Mesenchymal stem cell (in vitro differentiated cells and primary cell): Measurements from ENCODE around the gene PPP1R13B.

ENCODE experiments used
- DNase-seq: peaks from one replicate; pipeline ENCODE4 v3.0.0-alpha.2; 2013
- H2AFZ ChIP-seq: one replicate; pipeline ENCODE4 v1.6.1; 2013; ENCODE audit warnings: low read depth, mild to moderate bottlenecking, control low read depth, inconsistent platforms, low read length, moderate library complexity
- H2AK5ac ChIP-seq: 2 replicates; pipeline ENCODE4 v1.6.1; 2013; ENCODE audit warnings: low read length, moderate library complexity, mild to moderate bottlenecking, inconsistent platforms; ENCODE audit not compliant: severe bottlenecking
- H2BK120ac ChIP-seq: one replicate; pipeline ENCODE4 v1.6.1; 2013; ENCODE audit warnings: low read depth, mild to moderate bottlenecking, inconsistent platforms, low read length, moderate library complexity
- H2BK12ac ChIP-seq, 2 experiments: one replicate each; pipeline ENCODE4 v1.6.1; 2013; ENCODE audit warnings: inconsistent platforms in 2 of 2, low read length in 2 of 2, mild to moderate bottlenecking in 2 of 2, moderate library complexity in 2 of 2, control low read depth in 1 of 2
- H2BK15ac ChIP-seq: one replicate; pipeline ENCODE4 v1.6.1; 2013; ENCODE audit warnings: mild to moderate bottlenecking, low read depth, inconsistent platforms; ENCODE audit not compliant: poor library complexity, severe bottlenecking
- H2BK5ac ChIP-seq: 2 replicates; pipeline ENCODE4 v1.6.1; 2013; ENCODE audit warnings: low read depth, mild to moderate bottlenecking, low read length, control low read depth, inconsistent platforms; ENCODE audit not compliant: poor library complexity, severe bottlenecking
- H3K14ac ChIP-seq, 2 experiments: one replicate each; pipeline ENCODE4 v1.6.1; 2013; ENCODE audit warnings: inconsistent platforms in 2 of 2, low read length in 2 of 2, control low read depth in 1 of 2, mild to moderate bottlenecking in 1 of 2, moderate library complexity in 1 of 2
- H3K18ac ChIP-seq, 2 experiments: one replicate each; pipeline ENCODE4 v1.6.1; 2013; ENCODE audit warnings: inconsistent platforms in 2 of 2, low read length in 2 of 2, control low read depth in 1 of 2, low read depth in 1 of 2, mild to moderate bottlenecking in 1 of 2
- H3K23ac ChIP-seq, 2 experiments: one replicate each; pipeline ENCODE4 v1.6.1; 2013; ENCODE audit warnings: inconsistent platforms in 2 of 2, low read length in 2 of 2, mild to moderate bottlenecking in 2 of 2, moderate library complexity in 2 of 2, control low read depth in 1 of 2
- H3K27ac ChIP-seq: 2 replicates; pipeline ENCODE4 v1.5.1; 2013; ENCODE audit warnings: mild to moderate bottlenecking, moderate library complexity, low read length, control low read depth, inconsistent platforms; ENCODE audit not compliant: poor library complexity, severe bottlenecking
- H3K27me3 ChIP-seq, 2 experiments: 2 replicates each; pipeline versions ENCODE4 v1.6.1 to v1.7.0; 2013; ENCODE audit warnings: low read length in 2 of 2, mild to moderate bottlenecking in 2 of 2, moderate library complexity in 2 of 2, control low read depth in 1 of 2, inconsistent platforms in 1 of 2; ENCODE audit not compliant: control insufficient read depth in 1 of 2, insufficient read depth in 1 of 2
- H3K36me3 ChIP-seq, 2 experiments: 2 replicates each; pipeline versions ENCODE4 v1.6.1 to v1.7.0; 2013; ENCODE audit warnings: low read length in 2 of 2, control low read depth in 1 of 2, inconsistent platforms in 1 of 2, low read depth in 1 of 2, mild to moderate bottlenecking in 1 of 2; ENCODE audit not compliant: insufficient read depth in 2 of 2, control insufficient read depth in 1 of 2
- H3K4ac ChIP-seq, 2 experiments: one replicate each; pipeline ENCODE4 v1.6.1; 2013; ENCODE audit warnings: inconsistent platforms in 2 of 2, low read length in 2 of 2, mild to moderate bottlenecking in 2 of 2, moderate library complexity in 2 of 2, control low read depth in 1 of 2, low read depth in 1 of 2
- H3K4me1 ChIP-seq: 2 replicates; pipeline ENCODE4 v1.6.1; 2013; ENCODE audit warnings: low read depth, low read length, control low read depth; ENCODE audit not compliant: control insufficient read depth, insufficient read depth
- H3K4me2 ChIP-seq: 2 replicates; pipeline ENCODE4 v1.6.1; 2013; ENCODE audit warnings: low read length, mild to moderate bottlenecking, inconsistent platforms; ENCODE audit not compliant: poor library complexity, severe bottlenecking
- H3K4me3 ChIP-seq, 2 experiments: 2 replicates each; pipeline versions ENCODE4 v1.5.1 to v1.7.0; 2013; ENCODE audit warnings: low read length in 2 of 2, mild to moderate bottlenecking in 2 of 2, control low read depth in 1 of 2, low read depth in 1 of 2; ENCODE audit not compliant: insufficient read depth in 1 of 2
- H3K79me1 ChIP-seq: replicated peaks from 2 replicates; pipeline ENCODE4 v1.6.1; 2013; ENCODE audit warnings: mild to moderate bottlenecking, control low read depth, low read length, inconsistent platforms; ENCODE audit not compliant: poor library complexity, severe bottlenecking
- H3K9ac ChIP-seq: 2 replicates; pipeline ENCODE4 v1.7.0; 2013; ENCODE audit warnings: mild to moderate bottlenecking, low read length, moderate library complexity
- H3K9me3 ChIP-seq: 2 replicates; pipeline ENCODE4 v1.7.0; 2013; ENCODE audit warnings: mild to moderate bottlenecking, low read length; ENCODE audit not compliant: control insufficient read depth
- H4K8ac ChIP-seq: one replicate; pipeline ENCODE4 v1.6.1; 2013; ENCODE audit warnings: inconsistent platforms, mild to moderate bottlenecking, low read length, moderate library complexity
- H4K91ac ChIP-seq: one replicate; pipeline ENCODE4 v1.6.1; 2013; ENCODE audit warnings: mild to moderate bottlenecking, low read length, inconsistent platforms
- WGBS: methylation state at CpG from one replicate; pipeline ENCODE4 v1.1.7; 2013; ENCODE audit warnings: mixed read lengths; 5-methylcytosine and 5-hydroxymethylcytosine counted together

PPP1R13B gene

DNA sequence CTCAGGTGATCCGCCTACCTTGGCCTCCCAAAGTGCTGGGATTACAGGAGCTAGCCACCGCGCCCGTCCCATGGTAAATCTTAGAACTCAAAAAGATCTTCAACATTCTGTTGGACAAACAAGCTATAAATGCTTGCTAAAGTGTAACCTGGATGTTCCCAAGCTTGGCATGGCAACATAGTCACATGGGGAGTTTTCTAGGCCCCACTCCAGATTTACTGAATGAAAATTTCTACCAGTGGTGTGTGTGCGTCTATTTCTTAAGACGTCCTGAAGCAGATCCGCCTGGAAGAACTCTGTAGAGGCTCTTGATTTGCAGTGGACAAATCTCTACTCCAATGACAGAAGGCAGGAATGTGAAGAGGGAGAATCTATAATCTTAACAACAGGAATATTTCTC is 71.9 kb downstream of the PPP1R13B start:
- H2BK120ac ChIP-seq, result no peak overlapping the region
- no peaks in the 10 kb centered on the region for H3K4me1 ChIP-seq
- H3K4ac ChIP-seq, result no peak overlapping the region
- peaks cover 0 to 4% of the 10 kb centered on the region in 2 experiments for H3K36me3 ChIP-seq
- H2BK5ac ChIP-seq, result no peak overlapping the region
- H3K23ac ChIP-seq, result no peak overlapping the region
- H3K4me3 ChIP-seq, result no peak overlapping the region
- no peak overlapping the region for H2AFZ ChIP-seq
- H4K91ac ChIP-seq, result no peak overlapping the region
- no peak for DNase-seq
- WGBS, result 96% methylated on average over 6 of the region's 7 CpGs
- no peaks in the 10 kb centered on the region for H3K9me3 ChIP-seq
- no peak overlapping the region for H2AK5ac ChIP-seq
- H3K4me2 ChIP-seq, result no peak overlapping the region
- H4K8ac ChIP-seq, result no peak overlapping the region
- no peak overlapping the region for H3K27ac ChIP-seq
- no peak overlapping the region for H2BK15ac ChIP-seq
- no peaks in the 10 kb centered on the region for H3K79me1 ChIP-seq
- no peak overlapping the region for H3K14ac ChIP-seq
- no peak overlapping the region for H3K18ac ChIP-seq
- H3K27me3 ChIP-seq, result no peaks in the 10 kb centered on the region
- H2BK12ac ChIP-seq, result no peak overlapping the region
- no peak overlapping the region for H3K9ac ChIP-seq

DNA sequence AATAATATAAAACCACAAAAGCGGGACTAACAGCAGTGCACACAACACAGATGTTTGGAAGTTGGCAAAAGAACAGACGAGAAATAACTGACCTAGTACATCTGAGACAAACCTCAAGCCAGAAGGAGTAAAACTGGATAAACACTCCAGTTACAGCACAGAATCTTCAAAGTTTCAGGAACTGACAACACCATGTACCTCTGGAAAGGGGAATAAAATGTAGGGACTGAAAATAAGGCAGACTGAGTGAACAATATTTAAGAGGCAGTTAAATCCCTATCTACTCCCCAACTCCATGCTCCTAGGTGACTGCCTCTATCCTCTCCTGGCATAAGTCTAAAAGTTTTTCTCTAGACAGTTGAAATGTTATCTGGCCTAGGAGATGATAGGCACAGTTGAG is 73.9 kb downstream of the PPP1R13B start:
- 90% methylated on average over 2 of the region's 2 CpGs for WGBS
- Histone ChIP-seq H2AFZ (no peak overlapping the region), H3K36me3 (peaks cover 0 to 4% of the 10 kb centered on the region in 2 experiments), H4K8ac (no peak overlapping the region), H2BK5ac (no peak overlapping the region), H3K14ac (no peak overlapping the region), H2BK120ac (no peak overlapping the region), H3K27me3 (no peaks in the 10 kb centered on the region), H3K79me1 (no peaks in the 10 kb centered on the region), H3K4me3 (no peak overlapping the region), H2AK5ac (no peak overlapping the region), H3K23ac (no peak overlapping the region), H3K27ac (no peak overlapping the region), H4K91ac (no peak overlapping the region), H3K4me2 (no peak overlapping the region), H3K18ac (no peak overlapping the region), H3K9ac (no peak overlapping the region), H3K4ac (no peak overlapping the region), H3K9me3 (no peaks in the 10 kb centered on the region), H2BK15ac (no peak overlapping the region), H2BK12ac (no peak overlapping the region), H3K4me1 (no peaks in the 10 kb centered on the region)
- no peak for DNase-seq

DNA sequence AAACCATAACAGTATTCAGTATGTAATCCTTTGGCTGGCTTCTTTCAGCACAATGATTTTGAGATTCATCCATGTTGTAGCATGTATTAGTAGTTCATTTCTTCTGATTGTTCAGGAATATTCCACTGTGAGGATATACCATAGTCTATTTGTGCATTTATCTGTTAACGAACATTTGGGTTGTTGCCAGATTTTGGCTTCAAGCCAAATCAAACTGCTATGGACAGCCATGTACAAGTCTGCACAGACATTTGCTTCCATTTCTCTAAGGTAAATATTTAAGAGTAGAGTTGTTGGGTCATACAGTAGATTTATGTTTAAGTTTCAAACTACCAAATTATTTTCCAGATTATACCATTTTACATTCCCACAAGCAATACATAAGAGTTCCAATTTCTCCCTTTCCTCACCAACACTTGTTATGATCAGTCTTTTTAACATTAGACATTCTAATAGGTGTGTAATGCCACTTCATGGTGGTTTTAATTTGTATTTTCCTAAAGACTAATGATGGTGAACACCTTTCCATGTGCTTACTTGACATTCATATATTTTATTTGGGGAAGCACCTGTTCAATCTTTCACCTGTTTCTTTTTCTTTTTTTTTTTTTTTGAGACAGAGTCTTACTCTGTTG is 75.2 kb downstream of the PPP1R13B start:
- no peak overlapping the region for H4K91ac ChIP-seq
- no peak overlapping the region for H3K27ac ChIP-seq
- no peak overlapping the region for H4K8ac ChIP-seq
- H3K4ac ChIP-seq, result no peak overlapping the region
- peaks cover 0 to 1% of the 10 kb centered on the region in 2 experiments for H3K36me3 ChIP-seq
- no peak overlapping the region for H2AFZ ChIP-seq
- no peaks in the 10 kb centered on the region for H3K9me3 ChIP-seq
- no peak overlapping the region for H3K4me2 ChIP-seq
- no peaks in the 10 kb centered on the region for H3K79me1 ChIP-seq
- H2BK15ac ChIP-seq, result no peak overlapping the region
- no peak overlapping the region for H2AK5ac ChIP-seq
- H3K4me3 ChIP-seq, result no peak overlapping the region
- H2BK120ac ChIP-seq, result no peak overlapping the region
- WGBS, result 100% methylated on average over 1 of the region's 1 CpG
- H2BK12ac ChIP-seq, result no peak overlapping the region
- no peak overlapping the region for H3K18ac ChIP-seq
- no peak for DNase-seq
- H3K14ac ChIP-seq, result no peak overlapping the region
- no peak overlapping the region for H3K9ac ChIP-seq
- H3K23ac ChIP-seq, result no peak overlapping the region
- no peak overlapping the region for H2BK5ac ChIP-seq
- no peaks in the 10 kb centered on the region for H3K27me3 ChIP-seq
- no peaks in the 10 kb centered on the region for H3K4me1 ChIP-seq

DNA sequence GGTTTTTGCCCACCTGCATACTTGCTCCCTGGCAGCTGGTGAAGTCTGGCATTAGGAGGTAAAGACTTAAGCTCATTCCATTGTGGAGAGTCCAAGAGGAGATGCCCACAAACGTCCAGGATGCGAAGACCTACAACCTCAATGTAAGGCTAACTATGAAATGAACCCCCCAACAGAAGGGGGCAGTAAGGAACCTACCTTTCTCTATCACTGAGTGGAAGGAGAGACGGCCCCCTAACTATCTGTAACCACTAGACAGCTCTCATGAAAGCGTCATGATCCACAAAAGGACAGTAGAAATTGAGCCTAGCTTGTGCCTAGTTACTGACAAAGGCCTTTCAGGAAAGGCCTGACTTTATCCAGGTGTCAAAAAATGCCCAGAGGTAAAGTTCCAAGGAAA is 76.5 kb downstream of the PPP1R13B start:
- Histone ChIP-seq H3K4ac (no peak overlapping the region), H3K27me3 (no peaks in the 10 kb centered on the region), H3K23ac (no peak overlapping the region), H3K27ac (no peak overlapping the region), H3K36me3 (no peaks in the 10 kb centered on the region), H3K4me2 (no peak overlapping the region), H2AK5ac (no peak overlapping the region), H3K18ac (no peak overlapping the region), H4K8ac (no peak overlapping the region), H3K4me1 (no peaks in the 10 kb centered on the region), H3K14ac (no peak overlapping the region), H2BK12ac (no peak overlapping the region), H2BK5ac (no peak overlapping the region), H2AFZ (no peak overlapping the region), H3K4me3 (no peak overlapping the region), H2BK120ac (no peak overlapping the region), H3K79me1 (no peaks in the 10 kb centered on the region), H4K91ac (no peak overlapping the region), H3K9me3 (no peaks in the 10 kb centered on the region), H2BK15ac (no peak overlapping the region), H3K9ac (no peak overlapping the region)
- 70% methylated on average over 4 of the region's 4 CpGs for WGBS
- no peak for DNase-seq
